Ovary (tissue), 9 donors: ENCODE measurements around the gene KCNMA1. TPM values are rescaled to one million over a fixed set of nuclear protein-coding genes. Genes with fewer than 3 reads are reported as not detected.

Source experiments
- DNase-seq, 5 donors: peaks; one replicate each; pipeline ENCODE4 v3.0.0-alpha.2; 2019 to 2020
- H3K27ac ChIP-seq, 2 donors: fragments of 200-600 bp; one replicate each; pipeline versions ENCODE4 v1.5.1 to v1.8.0; 2019 to 2022
- H3K27me3 ChIP-seq: fragments of 200-600 bp; one replicate; pipeline ENCODE4 v1.8.0; 2022
- H3K36me3 ChIP-seq: fragments of 200-600 bp; sonication (generic); one replicate; pipeline ENCODE4 v1.5.1; 2019
- H3K4me1 ChIP-seq: one replicate; pipeline ENCODE4 v1.8.1; 2013; ENCODE audit warnings: mild to moderate bottlenecking, moderate library complexity; ENCODE audit not compliant: insufficient read depth
- H3K4me3 ChIP-seq: fragments of 200-600 bp; sonication (generic); one replicate; pipeline ENCODE4 v1.5.1; 2017
- H3K9me3 ChIP-seq, 2 donors: fragments of 200-600 bp in 1 of 2; sonication (generic) in 1 of 2; one replicate each; pipeline versions ENCODE4 v1.5.1 to v1.8.1; 2013 to 2019; ENCODE audit warnings: mild to moderate bottlenecking in 1 of 2, moderate library complexity in 1 of 2
- CTCF ChIP-seq, 3 donors: fragments of 450-650 bp in 2 of 3; fragments of 200-600 bp in 1 of 3; IDR thresholded peaks; one replicate each; pipeline versions ENCODE4 v1.5.1 to v1.8.0; 2016 to 2022; ENCODE audit warnings: antibody characterized with exemption in 3 of 3, mild to moderate bottlenecking in 1 of 3
- EP300 ChIP-seq: sonication (generic); formaldehyde crosslinking; IDR thresholded peaks from one replicate; pipeline ENCODE4 v1.6.1; 2017; ENCODE audit warnings: antibody characterized with exemption
- POLR2A ChIP-seq: fragments of 450-650 bp; IDR thresholded peaks from one replicate; pipeline ENCODE4 v1.6.1; 2017; ENCODE audit warnings: antibody characterized with exemption, mild to moderate bottlenecking, moderate library complexity
- WGBS, 3 donors: extraction: QIAGEN DNeasy Blood & Tissue Kit in 1 of 3; methylation state at CpG; one replicate each; pipeline versions ENCODE4 v1.1.5 to v1.1.7; 2013 to 2017; 5-methylcytosine and 5-hydroxymethylcytosine counted together
- intact Hi-C, 4 donors: fragments of 100-400 bp; cut with DNase I; formaldehyde crosslinking; loops; one replicate each; pipeline versions ENCODE4 v1.11.0 to v1.15.1; 2022 to 2023
- polyA plus RNA-seq, 2 donors: library from polyadenylated mRNA; stranded (reverse); fragments of 200-250 nt in 1 of 2; fragments of 350-450 nt in 1 of 2; fragmentation: Illumina TruSeq in 1 of 2; extraction: RNeasy Lipid Tissue Mini Kit (QIAGEN cat#74804) in 1 of 2; gene quantifications; one replicate each; pipeline ENCODE4 v1.2.3, GENCODE V29; 2013 to 2014
- total RNA-seq, 7 donors: library from RNA; depleted of rRNA in 2 of 7; stranded (reverse); fragments of >200 nt in 2 of 7; fragmentation: NEBNext Ultra II Directional in 3 of 7; extraction: Animal tissue kit (Norgen Biotek cat#: 25700) in 3 of 7; gene quantifications; one replicate each; pipeline versions ENCODE4 v1.1.0 to v1.2.4, GENCODE V29; 2016 to 2023
- donor health status: DM: no; HTN: no; CAD: no; lungs with moderate emphysema.
- donor health status: DM: no; HTN: no; CAD: no.
- donor health status: Bipolar disorder and iron deficiency.
- donor health status: DM: yes; HTN: yes; CAD: no.
- donor health status: DM: no; HTN: no; CAD: no.
- donor health status: DM: yes; HTN: yes; CAD: no.

KCNMA1 gene
- total and polyA plus RNA-seq, 9 donors, result 7.0 to 83.8 (median 25.1) TPM

GRCh38 chr10:77300682-77301302 lies 336.8 kb downstream of the KCNMA1 start:
- no peaks in the 10 kb centered on the region for H3K9me3 ChIP-seq
- no peak overlapping the region for H3K27ac ChIP-seq
- intact Hi-C loops, result loop anchor here in 1 of 4 donors (10.0 kb wide), 1 partner anchor 126 kb away; no protein-coding TSS in a partner anchor
- no peaks in the 10 kb centered on the region for H3K27me3 ChIP-seq
- WGBS, 3 donors, result 75 to 85% (median 82%) methylated on average over 3 of the region's 3 CpGs
- TF ChIP-seq CTCF (IDR thresholded peaks at IDR 0.05), result no peak
- TF ChIP-seq POLR2A, result no peak
- TF ChIP-seq EP300, result no peak
- H3K4me1 ChIP-seq, result peaks cover 4% of the 10 kb centered on the region
- H3K36me3 ChIP-seq, result no peaks in the 10 kb centered on the region
- no peak for DNase-seq
- H3K4me3 ChIP-seq, result no peak overlapping the region

GRCh38 chr10:77299320-77299719 lies 338.3 kb downstream of the KCNMA1 start:
- intact Hi-C loops, result no loop called here
- H3K27ac ChIP-seq, result no peak overlapping the region
- H3K36me3 ChIP-seq, result no peaks in the 10 kb centered on the region
- no peak overlapping the region for H3K4me3 ChIP-seq
- no peaks in the 10 kb centered on the region for H3K27me3 ChIP-seq
- DNase-seq, result no peak
- 79 to 82% (median 81%) methylated on average over 7 of the region's 7 CpGs for WGBS, 3 donors
- TF ChIP-seq CTCF (IDR thresholded peaks at IDR 0.05), result no peak
- no peak for TF ChIP-seq POLR2A
- peaks cover 4% of the 10 kb centered on the region for H3K4me1 ChIP-seq
- H3K9me3 ChIP-seq, result no peaks in the 10 kb centered on the region

GRCh38 chr10:77297393-77297739 lies 340.2 kb downstream of the KCNMA1 start:
- TF ChIP-seq CTCF (IDR thresholded peaks at IDR 0.05), result no peak
- no peak for DNase-seq
- no peaks in the 10 kb centered on the region for H3K9me3 ChIP-seq
- no peaks in the 10 kb centered on the region for H3K27me3 ChIP-seq
- intact Hi-C loops, result no loop called here
- H3K4me3 ChIP-seq, result no peak overlapping the region
- 63 to 74% (median 66%) methylated on average over 5 of the region's 5 CpGs for WGBS, 3 donors
- H3K36me3 ChIP-seq, result no peaks in the 10 kb centered on the region
- peaks cover 4% of the 10 kb centered on the region for H3K4me1 ChIP-seq
- H3K27ac ChIP-seq, result no peak overlapping the region

- WGBS, 3 donors, result 56 to 61% (median 61%) methylated on average over 7 of the region's 7 CpGs
- no peaks in the 10 kb centered on the region for H3K27me3 ChIP-seq
- no peaks in the 10 kb centered on the region for H3K36me3 ChIP-seq
- no peak for DNase-seq
- H3K4me3 ChIP-seq, result no peak overlapping the region
- no peaks in the 10 kb centered on the region for H3K9me3 ChIP-seq
- no peak overlapping the region for H3K27ac ChIP-seq
- intact Hi-C loops, result no loop called here
- TF ChIP-seq POLR2A, result no peak
- no peak for TF ChIP-seq CTCF (IDR thresholded peaks at IDR 0.05)
- peaks cover 4% of the 10 kb centered on the region for H3K4me1 ChIP-seq
These were observed 340.8 kb downstream of the KCNMA1 start for GRCh38 chr10:77296534-77297392.
